IMR-90 (cell line): Measurements from ENCODE around the gene SGO2.

Experiments used
- BHLHE40 ChIP-seq: fragments of 150-350 bp; IDR thresholded peaks from 2 replicates; pipeline ENCODE4 v1.6.1; 2016; ENCODE audit warnings: mild to moderate bottlenecking, low read depth, low read length
- CEBPB ChIP-seq: IDR thresholded peaks from 2 replicates; pipeline ENCODE4 v1.6.1; 2012; ENCODE audit warnings: low read depth, low read length, improper control_type of control experiment
- CHD1 ChIP-seq: IDR thresholded peaks from 2 replicates; pipeline ENCODE4 v1.6.1; 2012; ENCODE audit warnings: low read depth, low read length, improper control_type of control experiment
- CTCF ChIP-seq: conservative IDR thresholded peaks from 2 replicates; pipeline ENCODE4 v1.5.1; 2012; ENCODE audit warnings: mild to moderate bottlenecking, low read depth, low read length, improper control_type of control experiment
- ELK1 ChIP-seq: fragments of 150-350 bp; IDR thresholded peaks from 2 replicates; pipeline ENCODE4 v1.6.1; 2016; ENCODE audit warnings: low read depth, mild to moderate bottlenecking, low read length, moderate library complexity, borderline replicate concordance
- FOS ChIP-seq: fragments of 150-350 bp; IDR thresholded peaks from 2 replicates; pipeline ENCODE4 v1.6.1; 2016; ENCODE audit warnings: low read depth, low read length
- MAFK ChIP-seq: IDR thresholded peaks from 2 replicates; pipeline ENCODE4 v1.6.1; 2012; ENCODE audit warnings: low read depth, low read length, improper control_type of control experiment
- MAZ ChIP-seq: IDR thresholded peaks from 2 replicates; pipeline ENCODE4 v1.6.1; 2012; ENCODE audit warnings: low read depth, mild to moderate bottlenecking, low read length, improper control_type of control experiment, moderate library complexity, borderline replicate concordance
- MXI1 ChIP-seq: IDR thresholded peaks from 2 replicates; pipeline ENCODE4 v1.6.1; 2012; ENCODE audit warnings: low read depth, mild to moderate bottlenecking, low read length, moderate library complexity, borderline replicate concordance
- POLR2A ChIP-seq: IDR thresholded peaks from 2 replicates; pipeline ENCODE4 v1.6.1; 2012; ENCODE audit warnings: mild to moderate bottlenecking, low read depth, low read length
- RCOR1 ChIP-seq: IDR thresholded peaks from 2 replicates; pipeline ENCODE4 v1.6.1; 2012; ENCODE audit warnings: mild to moderate bottlenecking, low read length, improper control_type of control experiment; ENCODE audit not compliant: insufficient replicate concordance
- RFX5 ChIP-seq: IDR thresholded peaks from 2 replicates; pipeline ENCODE4 v1.8.0; 2012; ENCODE audit warnings: low read depth, mild to moderate bottlenecking, low read length, moderate library complexity
- SMC3 ChIP-seq: fragments of 150-350 bp; IDR thresholded peaks from 2 replicates; pipeline ENCODE4 v1.6.1; 2016; ENCODE audit warnings: low read depth, mild to moderate bottlenecking, antibody characterized with exemption, low read length, moderate library complexity
- USF2 ChIP-seq: fragments of 150-350 bp; IDR thresholded peaks from 2 replicates; pipeline ENCODE4 v1.6.1; 2017; ENCODE audit warnings: mild to moderate bottlenecking, antibody characterized with exemption, low read length, low read depth

- TF ChIP-seq POLR2A (no peak), CTCF (no peak), MXI1 (no peak), BHLHE40 (no peak), RFX5 (no peak), RCOR1 (no peak), USF2 (no peak), FOS (no peak), MAFK (no peak), SMC3 (no peak), CEBPB (no peak), CHD1 (no peak), MAZ (no peak), ELK1 (no peak)
These were observed 91.4 kb downstream of the SGO2 start for GRCh38 chr2:200617156-200618053.
